ENCODE measurements around the gene IL17RA.

DNA sequence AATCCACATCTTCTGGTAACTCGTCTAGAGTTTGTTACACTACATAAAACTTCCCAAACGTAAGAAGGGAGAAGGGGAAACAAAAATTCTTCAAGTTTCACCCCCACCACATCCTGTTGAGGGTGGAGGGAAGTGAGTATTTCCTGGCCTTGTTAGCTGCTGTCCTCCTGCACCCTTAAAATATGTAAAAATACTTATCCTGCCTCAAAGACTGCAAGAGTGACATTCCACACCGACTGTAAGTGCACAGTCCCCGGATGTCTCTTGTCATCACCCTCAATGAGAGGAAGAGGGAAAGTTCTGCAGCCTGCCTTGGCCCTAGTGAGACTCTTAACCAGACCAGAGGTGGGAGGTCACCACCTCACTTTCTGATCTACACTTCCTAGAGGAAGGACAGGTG, 33.1 kb downstream of the IL17RA start:
- TF ChIP-seq CTCF (IDR thresholded peaks at IDR 0.05) (no peak), POLR2A (IDR thresholded peaks at IDR 0.05) (no peak), POLR2AphosphoS5 (IDR thresholded peaks at IDR 0.05) (no peak)
